COR-L47 (cell line): ENCODE results near the gene PTPRD.
"Not testable (repeated sequence)": the region's sequence is repeated elsewhere in the genome, so short reads cannot be mapped to it uniquely, and the experiment has no call there.

Source experiments
- DNase-seq: peaks from one replicate; lab custom pipeline; 2025; lab: John Stamatoyannopoulos, UW

The PTPRD gene

DNA sequence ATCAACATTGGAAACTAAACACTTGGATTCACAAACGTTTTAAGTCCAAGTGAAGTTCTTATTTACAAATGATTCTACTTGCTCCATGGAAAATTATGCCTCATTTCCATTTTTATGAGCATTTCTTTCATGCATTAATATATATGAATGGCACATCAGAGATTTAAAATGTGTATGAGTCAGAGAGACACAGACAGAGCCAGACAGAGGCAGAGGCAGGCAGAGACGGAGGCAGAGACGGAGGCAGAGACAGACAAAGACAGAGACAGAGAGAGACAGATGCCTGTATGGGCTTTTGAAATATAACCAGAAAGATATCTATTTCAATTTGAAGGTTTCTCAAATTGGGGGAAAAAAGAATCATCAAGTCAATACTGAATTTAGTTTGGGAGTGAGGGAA lies 649.0 kb downstream of the PTPRD start:
- no peak for DNase-seq

DNA sequence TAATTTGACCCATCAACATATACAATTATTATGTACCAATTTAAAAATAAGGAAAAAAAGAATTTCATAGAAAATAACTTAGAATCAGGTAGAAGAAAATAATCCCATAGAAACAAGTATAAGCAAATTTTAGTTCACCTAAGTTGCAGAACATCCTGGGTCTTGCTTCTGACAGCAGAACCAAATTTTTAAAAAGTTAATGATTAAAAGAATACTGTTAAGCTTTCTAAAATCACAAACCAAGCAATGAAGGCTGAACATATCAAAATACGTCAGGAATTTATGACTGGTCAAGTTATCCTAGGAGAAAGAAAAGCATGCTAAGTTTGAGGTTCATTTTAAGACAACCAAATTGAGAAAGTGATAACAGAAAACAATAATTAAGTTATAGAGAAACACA lies 650.9 kb downstream of the PTPRD start:
- no peak for DNase-seq

DNA sequence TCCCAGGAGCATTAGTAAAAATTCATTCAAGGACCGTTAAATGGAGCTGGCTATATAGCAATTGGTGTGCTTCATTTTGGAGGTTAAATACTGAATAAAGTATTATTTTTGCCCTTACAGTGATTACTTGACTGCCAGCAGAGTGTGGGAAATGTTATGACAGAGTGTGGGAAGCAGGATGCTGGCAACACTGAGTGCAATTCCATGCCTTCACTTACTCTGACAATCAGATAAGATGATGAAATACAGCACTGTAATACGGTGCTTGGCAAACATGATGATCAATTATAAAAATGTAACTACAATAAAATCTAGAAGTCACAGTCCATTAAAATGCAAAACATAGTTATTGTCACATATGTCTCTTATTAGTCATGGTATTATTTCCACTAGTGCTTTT lies 651.3 kb downstream of the PTPRD start:
- no peak for DNase-seq

DNA sequence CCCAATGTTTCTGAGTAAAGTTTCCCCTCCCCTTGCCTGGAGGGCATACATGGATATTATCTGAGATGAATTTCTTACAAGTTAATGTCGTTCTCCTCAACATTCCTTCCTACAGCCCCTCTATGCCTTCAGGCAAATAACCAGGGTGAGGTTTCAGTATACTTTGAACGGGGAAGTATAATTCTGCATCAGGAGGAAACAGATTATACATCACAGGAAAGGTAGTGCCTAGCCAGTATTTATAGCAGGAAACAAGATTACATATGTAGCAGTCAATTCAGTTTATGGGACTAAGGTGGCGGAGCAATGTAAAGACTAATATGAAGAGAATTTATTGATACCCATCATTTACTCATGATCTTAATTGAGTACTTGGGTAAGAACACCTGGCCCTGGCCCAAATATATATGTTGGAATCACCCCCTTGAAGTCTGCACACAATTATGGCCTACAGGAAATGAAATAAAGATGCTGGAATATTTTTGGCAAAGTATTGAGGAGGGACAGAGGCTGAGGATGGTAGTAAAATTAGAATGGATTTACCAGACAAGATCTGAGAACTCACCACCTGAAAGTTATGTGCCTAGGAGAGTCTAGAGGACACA lies 661.1 kb downstream of the PTPRD start:
- no peak for DNase-seq

DNA sequence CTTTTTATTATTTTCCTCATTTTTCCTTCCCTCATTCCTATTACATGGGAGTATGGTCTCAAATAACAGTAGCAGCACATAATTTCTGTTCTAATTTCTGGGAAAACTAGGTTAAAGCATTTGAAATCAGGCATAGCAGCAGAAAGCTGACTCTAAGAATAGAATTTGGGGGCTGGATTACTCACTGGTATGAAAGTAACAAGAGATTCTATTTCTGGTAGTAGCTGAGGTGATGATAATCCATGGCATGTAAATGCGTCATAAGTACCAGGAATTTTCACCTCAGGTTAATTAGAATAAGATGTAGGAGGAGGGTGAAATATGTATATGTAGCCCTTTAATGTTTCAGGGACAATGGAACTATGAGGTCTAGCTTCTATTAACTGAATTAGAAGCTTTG lies 662.0 kb downstream of the PTPRD start:
- DNase-seq: no peak

DNA sequence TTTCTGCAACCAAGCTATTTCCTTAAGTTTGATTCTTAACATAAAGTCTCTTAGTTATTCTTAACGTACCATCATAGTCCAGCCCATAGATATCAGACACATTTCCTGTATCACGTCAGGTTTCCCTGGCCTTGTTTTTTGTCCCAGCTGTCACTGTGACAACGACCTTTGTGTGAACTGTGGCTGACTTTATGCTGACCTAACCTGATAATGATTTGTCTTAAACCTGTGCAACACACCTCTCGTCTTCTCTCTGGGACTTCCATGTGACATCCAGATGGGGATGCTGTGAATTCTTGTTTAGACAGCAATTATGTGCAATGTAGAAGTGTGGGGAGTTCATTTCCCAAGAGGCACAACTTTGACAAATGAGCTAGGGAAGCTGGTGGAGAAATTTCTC lies 662.8 kb downstream of the PTPRD start:
- no peak for DNase-seq

DNA sequence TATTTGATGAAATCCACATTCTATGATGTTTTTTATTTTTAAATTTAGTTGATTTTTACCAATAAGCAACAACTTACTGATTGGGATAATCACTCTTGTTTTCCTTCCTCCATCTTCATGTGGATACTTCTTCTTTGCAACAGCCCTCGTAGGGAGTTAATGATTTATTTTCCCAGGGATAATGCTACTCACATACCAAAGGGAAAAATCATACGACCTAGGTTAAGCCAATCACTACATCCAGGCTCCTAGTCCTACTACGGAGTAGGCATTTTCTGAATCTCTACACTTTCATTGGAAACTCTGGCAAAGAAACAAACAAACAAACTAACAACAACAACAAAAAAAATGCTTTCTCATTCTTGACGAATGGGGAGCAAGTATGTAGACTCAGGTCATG lies 663.4 kb downstream of the PTPRD start:
- DNase-seq: no peak

DNA sequence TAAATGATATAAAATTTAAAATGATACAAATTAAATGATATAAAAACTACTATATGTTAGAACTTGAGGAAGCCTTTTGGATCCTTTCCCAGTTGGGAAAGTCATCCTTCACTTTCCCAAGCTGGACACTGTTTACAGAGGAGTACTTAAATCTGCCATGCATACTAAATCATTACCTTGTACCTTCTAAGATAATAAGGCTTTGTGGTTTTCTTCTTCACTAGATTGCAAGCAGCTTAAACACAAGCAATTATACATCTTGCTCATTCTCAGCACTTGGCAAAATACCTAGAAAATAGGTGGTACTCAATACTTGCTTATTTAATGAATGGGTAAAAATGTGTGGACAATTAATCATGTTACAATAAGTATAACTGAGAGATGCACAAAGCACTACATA lies 666.8 kb downstream of the PTPRD start:
- no peak for DNase-seq

DNA sequence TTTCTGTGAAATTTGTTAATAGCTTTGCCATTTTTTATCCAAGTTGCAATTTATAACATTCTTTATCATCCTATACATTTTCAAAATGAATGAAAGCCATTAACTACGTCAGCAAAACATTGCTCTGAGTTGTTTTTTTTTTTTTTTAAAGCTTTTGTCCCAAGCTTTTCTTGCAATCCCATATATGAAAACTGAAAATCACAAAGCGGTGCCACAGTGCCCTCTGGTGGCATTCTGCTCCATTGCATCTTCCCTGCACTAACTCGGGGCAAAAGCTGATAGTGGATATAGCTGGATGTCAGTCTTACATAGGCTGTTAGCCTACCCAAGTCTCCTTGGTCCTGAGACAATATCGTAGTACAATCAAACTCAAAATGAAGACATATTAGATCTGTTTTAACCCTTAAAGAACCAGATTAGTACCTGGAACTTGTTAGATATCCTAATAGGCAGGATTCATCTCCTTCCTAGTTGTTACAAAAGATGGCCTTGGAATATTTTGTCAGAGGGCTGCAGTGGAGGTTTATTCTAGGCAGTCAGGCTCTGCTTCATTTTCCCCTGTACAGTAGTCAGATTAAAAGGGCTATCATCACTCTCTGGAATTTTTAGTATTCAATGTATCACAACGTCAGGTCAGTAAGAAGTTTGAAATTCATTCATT lies 669.9 kb downstream of the PTPRD start:
- peak; percentile 20 for DNase-seq

DNA sequence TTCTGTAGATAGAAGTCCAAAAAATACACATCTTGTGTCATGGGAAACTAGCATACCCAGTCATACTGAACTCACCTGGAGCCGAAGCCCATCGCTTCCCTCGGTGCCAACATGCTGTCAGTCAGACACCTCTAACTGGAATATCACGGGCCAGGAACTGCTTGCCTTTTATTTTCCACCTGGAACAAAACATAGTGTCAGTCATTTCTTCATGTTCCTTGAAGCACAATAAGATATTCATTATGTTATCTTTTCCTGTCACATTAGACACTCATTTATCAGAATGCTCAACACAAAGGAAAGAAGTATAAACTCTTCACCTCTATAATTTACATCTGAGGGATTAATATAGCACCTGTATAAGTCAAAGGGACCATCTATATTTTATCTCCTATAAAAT lies 674.4 kb downstream of the PTPRD start:
- no peak for DNase-seq

DNA sequence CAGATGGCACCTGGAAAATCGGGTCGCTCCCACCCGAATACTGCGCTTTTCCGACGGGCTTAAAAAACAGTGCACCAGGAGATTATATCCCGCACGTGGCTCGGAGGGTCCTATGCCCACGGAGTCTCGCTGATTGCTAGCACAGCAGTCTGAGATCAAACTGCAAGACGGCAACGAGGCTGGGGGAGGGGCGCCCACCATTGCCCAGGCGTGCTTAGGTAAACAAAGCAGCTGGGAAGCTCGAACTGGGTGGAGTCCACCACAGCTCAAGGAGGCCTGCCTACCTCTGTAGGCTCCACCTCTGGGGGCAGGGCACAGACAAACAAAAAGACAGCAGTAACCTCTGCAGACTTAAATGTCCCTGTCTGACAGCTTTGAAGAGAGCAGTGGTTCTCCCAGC lies 681.3 kb downstream of the PTPRD start:
- DNase-seq: not testable (repeated sequence)

DNA sequence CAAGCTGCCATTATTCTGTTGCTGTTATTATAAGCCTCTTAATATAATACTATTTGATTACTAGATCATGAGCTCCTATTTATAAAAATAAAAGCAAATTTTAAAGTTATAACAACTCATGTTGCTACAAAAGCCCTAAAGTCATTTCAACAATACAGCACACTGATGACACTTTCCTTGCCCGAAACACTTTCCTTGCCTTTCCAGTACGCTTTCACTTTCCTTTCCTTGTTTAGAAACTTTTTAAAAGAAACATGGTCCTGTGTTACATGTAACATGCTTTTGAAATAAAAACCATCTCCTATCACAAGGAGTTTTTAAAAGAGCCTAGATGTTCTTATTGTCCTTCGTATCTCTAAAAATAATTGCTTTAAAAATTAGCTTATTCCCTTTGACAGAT lies 688.4 kb downstream of the PTPRD start:
- DNase-seq: no peak

DNA sequence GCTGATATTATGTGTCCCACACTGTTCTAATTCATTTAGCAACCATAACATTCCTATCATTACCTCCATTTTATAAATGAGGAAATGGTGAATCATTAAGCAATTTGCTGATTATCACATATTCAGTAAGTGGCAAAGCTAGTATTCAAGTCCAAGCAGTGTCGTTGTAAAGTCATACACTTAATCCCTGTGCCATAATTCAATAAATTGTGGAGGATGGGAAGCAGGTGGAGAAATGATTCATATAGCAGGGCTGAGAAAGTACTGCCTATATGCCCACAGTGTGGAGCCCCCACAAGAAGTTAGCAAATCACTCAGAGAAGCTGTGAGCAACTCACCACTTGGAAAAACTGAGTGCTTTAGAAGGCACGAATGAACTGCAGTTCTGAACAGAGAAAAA lies 691.0 kb downstream of the PTPRD start:
- DNase-seq: no peak

DNA sequence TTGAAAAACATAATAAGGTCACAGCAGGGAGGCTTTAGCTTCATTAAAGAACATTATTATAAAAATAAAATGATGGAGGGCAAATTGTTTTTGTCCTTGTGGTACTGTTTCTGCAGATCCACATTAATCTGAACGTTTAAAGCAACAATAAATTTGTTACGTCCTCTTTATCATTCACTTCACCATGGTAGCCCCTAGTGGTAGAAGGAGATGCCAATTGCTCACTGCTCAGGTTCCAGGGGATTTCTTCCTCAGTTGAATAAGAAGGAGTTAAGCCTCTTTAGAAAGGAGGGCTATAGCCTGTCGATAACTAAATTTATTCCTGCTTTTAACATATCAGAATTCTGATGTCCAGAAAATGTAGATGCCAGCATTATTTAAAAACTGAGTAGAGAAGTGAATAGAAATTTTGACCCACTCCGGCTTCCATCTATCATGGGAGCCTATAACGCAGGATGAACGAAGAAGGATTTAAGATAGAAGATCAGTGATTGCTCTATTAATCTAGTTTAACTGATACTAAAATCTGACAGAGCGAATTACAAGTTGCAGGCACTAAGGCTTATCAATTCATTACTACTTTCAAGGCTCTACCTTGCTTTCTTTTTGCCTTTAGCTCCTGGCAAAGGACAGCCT lies 692.3 kb downstream of the PTPRD start:
- peak; percentile 62 for DNase-seq

DNA sequence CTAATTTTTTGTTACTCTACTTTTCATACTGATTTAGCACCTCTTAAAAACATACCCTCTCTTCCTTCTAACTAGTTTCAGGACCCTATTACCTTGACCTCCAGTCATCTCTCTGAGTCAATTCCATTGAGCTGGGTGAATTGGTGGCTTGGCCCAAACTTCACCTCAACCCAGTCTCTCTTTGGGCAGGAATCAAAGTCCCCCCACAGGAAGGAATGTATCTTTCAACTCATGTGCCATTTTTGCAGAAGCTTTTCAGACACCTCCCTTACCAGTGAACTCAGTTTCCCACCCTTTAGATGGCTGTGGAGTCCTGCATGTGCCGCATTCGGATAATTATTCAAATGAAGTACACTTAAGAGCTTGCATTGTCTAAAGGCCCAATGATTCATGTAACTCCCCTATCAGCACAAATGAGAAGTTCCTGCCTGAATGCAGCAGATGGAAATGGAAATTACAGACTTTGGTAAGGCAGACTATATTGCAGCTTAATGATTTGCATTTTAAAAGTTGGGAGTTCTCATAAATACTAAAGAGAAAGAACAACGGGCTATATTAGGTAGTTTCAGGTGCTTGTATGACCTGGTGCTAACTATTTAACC lies 693.5 kb downstream of the PTPRD start:
- DNase-seq: no peak

DNA sequence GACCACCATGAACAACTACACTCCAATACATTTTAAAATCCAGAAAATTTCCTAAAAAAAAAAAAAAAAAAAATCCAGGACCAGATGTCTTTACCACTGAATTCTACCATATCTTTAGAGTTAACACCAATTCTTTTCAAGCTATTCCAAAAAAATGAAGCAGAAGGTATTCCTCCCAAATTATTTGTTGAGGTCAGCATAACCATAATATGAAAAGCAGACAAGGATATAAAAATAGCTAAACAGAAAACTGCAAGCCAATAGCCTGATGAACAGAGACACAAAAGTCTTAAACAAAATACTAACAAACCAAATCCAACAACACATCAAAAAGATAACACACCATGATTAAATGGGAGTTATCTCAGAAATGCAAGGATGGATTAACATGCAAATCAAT lies 695.4 kb downstream of the PTPRD start:
- DNase-seq: no peak

DNA sequence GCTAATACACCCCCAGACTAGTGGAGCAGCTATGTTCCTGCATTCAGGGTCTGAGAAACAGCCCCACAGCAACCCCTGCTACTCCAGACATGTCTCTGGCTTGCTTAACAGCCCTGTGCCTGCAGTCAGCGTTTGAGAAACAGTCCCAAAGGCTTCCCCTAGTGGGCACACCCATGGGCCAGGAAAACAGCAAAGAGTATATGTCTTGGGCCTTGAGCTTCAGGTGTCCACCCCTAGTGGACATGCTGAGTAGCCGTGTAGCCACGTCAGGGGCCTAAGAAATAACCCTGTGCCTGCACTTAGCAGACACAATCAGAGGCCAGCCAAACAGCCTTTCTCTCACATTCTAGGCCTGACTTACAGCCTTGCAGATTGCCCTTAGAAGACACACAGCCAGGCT lies 698.6 kb downstream of the PTPRD start:
- no peak for DNase-seq

DNA sequence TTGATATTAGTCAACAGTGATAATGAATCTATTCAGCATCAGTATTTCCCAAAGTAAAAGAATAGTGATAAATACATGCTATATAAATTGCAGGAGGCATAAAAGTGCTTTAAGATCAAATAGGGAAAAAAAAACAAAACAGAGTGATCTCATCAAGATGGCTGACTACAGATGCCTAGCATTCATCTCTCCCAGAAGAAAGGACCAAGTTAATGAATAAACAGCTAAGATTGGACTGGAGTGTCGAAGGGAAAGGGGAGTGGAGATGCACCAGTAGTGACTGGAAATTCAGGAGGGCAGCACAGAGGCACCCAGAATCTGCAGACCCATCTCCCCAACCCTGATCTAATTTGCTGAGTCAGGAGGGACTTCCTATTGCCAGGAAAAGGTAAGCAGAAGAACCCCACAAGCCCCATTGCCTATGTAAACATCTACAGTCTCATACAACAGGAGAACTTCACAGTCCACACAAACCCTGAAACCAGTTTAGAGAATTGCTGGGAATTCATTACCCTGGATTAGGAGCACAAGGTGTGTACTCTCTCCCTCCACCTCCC lies 699.4 kb downstream of the PTPRD start:
- DNase-seq: no peak

DNA sequence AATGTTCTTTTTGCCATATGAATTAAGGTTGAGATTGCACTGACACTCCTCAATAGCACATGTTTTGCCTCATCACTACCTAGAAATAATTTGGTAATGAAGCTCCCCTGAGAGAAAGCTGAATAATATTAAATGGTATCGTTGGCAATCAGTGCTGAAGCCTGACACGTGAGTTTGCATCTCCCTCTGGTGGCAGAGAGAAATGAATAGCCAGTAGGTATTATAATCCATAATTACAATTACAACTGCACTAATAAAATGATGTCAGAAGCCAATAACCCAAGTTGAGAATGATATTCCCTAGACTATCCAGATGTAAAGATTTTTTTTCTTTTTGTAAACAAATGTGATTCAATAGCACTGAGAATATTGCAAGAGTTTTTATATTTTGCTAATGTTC lies 700.3 kb downstream of the PTPRD start:
- DNase-seq: peak; percentile 52

DNA sequence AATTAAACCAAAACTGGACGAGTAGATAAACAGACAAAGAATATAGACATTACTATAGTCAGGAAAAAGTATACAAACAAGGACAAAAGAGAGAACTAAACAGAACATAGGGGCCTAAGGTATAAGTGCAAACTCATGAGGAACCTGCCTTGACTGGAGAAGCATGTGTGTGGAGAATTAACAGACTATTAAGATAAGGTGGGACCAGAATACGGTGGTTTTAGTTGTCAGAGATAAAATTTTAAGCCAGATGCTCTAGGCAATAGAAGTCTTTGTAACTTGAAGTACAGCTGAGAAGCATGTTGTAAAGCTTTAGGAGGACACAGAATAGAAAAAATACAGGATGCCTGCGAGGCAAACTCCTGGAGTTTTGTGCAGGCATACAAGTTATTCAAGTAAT lies 707.1 kb downstream of the PTPRD start:
- DNase-seq: no peak

DNA sequence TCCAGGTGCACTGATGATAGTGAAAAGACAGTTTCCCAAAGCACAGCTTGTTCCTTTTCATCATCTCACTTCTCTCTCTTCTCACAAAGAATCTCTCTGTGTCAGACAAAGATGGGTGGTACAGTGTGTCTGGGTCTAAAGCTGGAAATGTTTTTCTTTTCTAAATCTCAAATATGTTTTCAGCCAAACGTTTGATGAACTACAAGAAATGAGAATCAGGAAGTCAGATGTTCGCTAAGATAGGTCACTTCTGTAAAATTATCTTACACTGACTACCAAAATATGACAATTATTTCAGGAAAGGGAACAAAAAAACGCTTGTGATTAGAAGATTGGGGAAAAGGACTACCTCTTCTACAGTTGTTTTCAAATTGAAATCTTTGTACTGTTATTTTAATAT lies 708.8 kb downstream of the PTPRD start:
- DNase-seq: no peak

DNA sequence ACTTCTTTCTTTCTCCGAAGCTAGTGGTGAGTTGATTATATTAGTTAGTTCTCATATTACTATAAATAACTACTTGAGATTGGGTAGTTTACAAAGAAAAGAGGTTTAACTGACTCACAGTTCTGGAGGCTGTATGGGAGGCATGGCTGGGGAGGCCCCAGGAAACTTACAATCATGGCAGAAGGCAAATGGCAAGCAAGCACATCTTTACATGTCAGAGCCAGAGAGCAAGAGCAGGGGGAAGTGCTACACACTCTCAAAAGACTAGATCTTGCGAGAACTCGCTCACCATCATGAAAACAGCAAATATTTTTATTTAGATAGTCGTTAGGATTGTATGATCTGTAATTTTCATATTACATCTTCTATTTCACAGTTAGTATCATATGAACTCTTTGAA lies 711.2 kb downstream of the PTPRD start:
- no peak for DNase-seq

DNA sequence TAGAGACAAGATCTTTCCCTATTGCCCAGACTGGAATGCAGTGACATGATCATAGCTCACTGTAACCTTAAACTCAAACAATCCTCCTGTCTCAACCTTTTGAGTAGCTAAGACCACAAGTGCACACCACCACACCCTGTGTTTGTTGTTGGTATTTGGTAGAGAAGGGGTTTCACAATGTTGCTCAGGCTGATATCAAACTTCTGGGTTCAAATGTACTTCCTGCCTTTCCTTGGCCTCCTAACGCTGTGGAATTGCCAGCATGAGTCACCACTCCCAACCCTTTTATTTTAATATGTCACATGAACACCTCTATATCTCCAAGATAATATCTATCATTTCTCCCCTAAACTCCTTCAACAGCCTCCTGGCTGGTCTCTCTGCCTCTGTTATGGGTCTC lies 719.0 kb downstream of the PTPRD start:
- DNase-seq: no peak
